Measurements from ENCODE around the gene CDK15.

CDK15 gene

DNA sequence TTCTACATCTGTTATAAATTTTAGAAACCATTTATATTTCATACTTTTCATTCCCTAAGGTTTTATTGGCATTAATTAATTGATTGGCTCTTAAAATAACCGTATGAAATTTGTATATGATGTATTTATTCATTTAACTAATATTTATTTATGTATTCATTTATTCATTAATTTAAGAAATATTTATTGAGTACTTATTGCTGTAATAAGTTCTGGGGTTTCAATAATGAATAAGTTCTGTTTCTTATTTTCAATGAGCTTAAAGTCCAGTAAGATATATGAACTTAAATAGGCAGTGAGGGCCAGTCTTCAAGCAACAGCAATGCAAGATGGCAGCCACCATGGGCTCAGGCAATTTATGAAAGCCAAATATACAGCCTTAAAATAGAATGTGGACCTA is 17.9 kb downstream of the CDK15 start:
- TF ChIP-seq, protein P1, sequence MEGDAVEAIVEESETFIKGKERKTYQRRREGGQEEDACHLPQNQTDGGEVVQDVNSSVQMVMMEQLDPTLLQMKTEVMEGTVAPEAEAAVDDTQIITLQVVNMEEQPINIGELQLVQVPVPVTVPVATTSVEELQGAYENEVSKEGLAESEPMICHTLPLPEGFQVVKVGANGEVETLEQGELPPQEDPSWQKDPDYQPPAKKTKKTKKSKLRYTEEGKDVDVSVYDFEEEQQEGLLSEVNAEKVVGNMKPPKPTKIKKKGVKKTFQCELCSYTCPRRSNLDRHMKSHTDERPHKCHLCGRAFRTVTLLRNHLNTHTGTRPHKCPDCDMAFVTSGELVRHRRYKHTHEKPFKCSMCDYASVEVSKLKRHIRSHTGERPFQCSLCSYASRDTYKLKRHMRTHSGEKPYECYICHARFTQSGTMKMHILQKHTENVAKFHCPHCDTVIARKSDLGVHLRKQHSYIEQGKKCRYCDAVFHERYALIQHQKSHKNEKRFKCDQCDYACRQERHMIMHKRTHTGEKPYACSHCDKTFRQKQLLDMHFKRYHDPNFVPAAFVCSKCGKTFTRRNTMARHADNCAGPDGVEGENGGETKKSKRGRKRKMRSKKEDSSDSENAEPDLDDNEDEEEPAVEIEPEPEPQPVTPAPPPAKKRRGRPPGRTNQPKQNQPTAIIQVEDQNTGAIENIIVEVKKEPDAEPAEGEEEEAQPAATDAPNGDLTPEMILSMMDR (IDR thresholded peaks at IDR 0.05; ENCODE audit: insufficient read depth, low read depth, low read length, missing control alignments) = no peak
- H3K4me3 ChIP-seq (ENCODE audit: low read length) = no peak overlapping the region
- no peak for DNase-seq (ENCODE audit: low read depth)

DNA sequence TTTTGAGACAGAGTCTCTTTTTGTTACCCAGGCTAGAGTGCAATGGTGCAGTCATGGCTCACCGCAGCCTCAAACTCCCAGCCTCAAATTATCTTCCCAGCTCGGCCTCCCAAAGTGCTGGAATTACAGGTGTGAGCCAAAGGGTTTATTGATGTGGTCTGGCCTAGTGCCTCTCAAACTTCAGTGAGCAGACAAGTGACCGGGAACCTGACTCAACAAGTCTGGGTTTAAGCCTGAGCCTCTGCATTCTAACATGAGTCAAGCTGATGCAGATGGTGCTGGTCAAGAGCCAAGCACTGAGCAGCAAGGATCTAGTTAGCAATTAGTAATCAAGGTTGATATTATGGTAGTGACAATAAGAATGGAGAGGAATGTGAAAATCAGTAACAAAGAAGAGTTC is 21.3 kb downstream of the CDK15 start:
- no peak overlapping the region for H3K4me3 ChIP-seq (ENCODE audit: low read length)
- TF ChIP-seq, protein P1 (IDR thresholded peaks at IDR 0.05; ENCODE audit: insufficient read depth, low read depth, low read length, missing control alignments) = no peak
- peak; percentile 72 for DNase-seq (ENCODE audit: low read depth)

DNA sequence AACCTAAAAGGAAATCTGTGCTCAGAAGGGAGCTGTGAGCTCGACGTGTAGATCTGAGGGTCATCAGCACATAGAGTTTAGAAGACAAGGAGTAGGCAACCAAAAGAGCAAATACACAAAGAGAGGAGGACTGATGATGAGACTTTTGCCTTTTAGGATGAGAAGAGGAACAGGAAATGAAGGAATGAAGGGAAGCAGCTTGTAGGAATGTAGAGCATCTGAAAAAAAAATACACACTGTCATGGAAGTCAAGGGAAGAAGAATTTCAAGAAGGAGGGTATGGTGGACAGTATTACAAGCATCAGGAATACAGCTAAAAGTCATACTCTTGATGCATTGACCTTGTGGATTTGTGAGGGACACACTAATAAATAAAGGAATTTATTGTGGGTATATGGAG is 21.9 kb downstream of the CDK15 start:
- no peak overlapping the region for H3K4me3 ChIP-seq (ENCODE audit: low read length)
- DNase-seq (ENCODE audit: low read depth) = no peak
- TF ChIP-seq, protein P1 (IDR thresholded peaks at IDR 0.05; ENCODE audit: insufficient read depth, low read depth, low read length, missing control alignments) = no peak

DNA sequence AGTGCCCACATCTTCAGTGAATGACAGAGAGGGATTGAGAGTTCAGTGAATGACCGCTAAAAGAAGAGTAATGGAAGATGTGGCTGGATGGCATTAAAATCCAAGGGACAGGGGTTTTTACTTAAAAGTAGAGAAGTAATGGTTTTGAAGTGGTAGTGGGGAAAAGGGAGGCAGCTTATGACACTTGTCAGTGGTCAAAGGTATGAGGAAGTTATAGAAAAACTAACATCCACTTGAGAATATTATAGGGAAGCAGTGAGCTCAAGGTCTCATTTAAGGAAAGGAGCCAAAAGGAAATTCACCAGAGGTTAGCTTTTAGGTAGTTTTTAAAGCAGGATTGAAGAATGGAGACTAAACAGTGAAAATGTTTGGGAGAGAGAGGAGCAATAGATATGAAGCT is 24.3 kb downstream of the CDK15 start:
- TF ChIP-seq, protein P1 (IDR thresholded peaks at IDR 0.05; ENCODE audit: insufficient read depth, low read depth, low read length, missing control alignments) = no peak
- DNase-seq (ENCODE audit: low read depth) = no peak
- no peak overlapping the region for H3K4me3 ChIP-seq (ENCODE audit: low read length)

DNA sequence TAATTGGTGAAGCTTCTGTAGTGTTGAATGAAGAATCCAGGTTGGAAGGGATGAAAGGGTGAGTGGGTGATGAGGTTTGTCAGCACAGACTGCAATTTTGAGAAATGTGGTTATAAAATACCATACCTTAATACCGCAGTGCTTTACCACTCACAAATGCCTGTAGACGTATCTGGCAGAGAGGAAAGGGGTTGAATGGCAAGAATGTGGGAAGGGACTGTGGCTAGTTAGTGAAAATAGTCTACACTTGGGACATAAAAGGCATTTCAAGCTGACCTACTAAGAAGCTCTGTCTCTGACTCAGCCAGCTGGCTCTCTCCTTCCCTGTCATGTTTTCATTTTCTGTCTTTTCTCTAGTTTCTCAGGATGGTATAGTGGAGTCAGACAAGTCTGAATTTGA is 25.1 kb downstream of the CDK15 start:
- peak; percentile 30 for DNase-seq (ENCODE audit: low read depth)
- H3K4me3 ChIP-seq (ENCODE audit: low read length) = no peak overlapping the region
- TF ChIP-seq, protein P1 (IDR thresholded peaks at IDR 0.05; ENCODE audit: insufficient read depth, low read depth, low read length, missing control alignments) = no peak

DNA sequence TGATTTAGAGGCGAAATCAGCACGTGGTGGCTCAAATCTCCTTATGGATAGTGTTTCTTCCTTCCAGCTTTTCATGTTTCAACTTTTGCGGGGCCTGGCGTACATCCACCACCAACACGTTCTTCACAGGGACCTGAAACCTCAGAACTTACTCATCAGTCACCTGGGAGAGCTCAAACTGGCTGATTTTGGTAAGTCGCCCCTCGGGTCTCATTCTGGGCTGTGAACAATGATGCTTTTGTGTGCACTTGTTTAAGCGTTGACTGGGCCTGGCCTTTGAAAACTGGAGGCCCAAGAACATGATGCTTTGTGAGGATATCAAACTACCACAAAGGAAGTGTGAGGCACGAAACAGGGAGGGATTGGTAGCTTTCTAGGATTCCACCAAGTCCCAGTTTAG is 27.4 kb downstream of the CDK15 start:
- TF ChIP-seq, protein P1 (IDR thresholded peaks at IDR 0.05; ENCODE audit: insufficient read depth, low read depth, low read length, missing control alignments) = no peak
- no peak overlapping the region for H3K4me3 ChIP-seq (ENCODE audit: low read length)
- DNase-seq (ENCODE audit: low read depth) = no peak

DNA sequence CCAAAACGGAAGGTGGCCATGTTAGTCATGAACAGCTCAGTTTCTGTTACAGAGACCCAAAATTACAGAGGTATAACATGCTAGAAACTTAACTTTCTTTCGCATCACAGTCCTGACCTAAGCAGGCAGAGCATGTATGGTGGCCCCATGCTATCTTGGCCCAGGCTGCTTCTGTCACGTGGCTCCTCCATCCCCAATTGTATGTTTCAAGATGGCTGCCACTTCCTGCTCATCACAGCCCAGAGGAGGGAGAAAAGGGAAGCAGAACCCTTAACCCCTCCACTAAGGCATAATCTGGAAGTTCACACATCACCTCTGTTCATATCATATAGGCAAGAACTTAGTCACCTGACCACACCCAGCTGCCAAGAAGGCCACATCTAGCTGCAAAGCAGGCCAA is 28.7 kb downstream of the CDK15 start:
- no peak overlapping the region for H3K4me3 ChIP-seq (ENCODE audit: low read length)
- TF ChIP-seq, protein P1 (IDR thresholded peaks at IDR 0.05; ENCODE audit: insufficient read depth, low read depth, low read length, missing control alignments) = no peak
- no peak for DNase-seq (ENCODE audit: low read depth)
